Astrocyte of the cerebellum (primary cell): ENCODE measurements around the gene EIF2B2.

ENCODE experiments used
- DNase-seq: peaks from one replicate; pipeline ENCODE4 v3.0.0-alpha.2; 2011; ENCODE audit warnings: low read depth
- H3K4me3 ChIP-seq: 2 replicates; pipeline ENCODE4 v1.5.1; 2011; ENCODE audit warnings: mild to moderate bottlenecking, low read depth, low read length, moderate library complexity
- in situ Hi-C: cut with HindIII; loops from 2 replicates; pipeline ENCODE4 v1.10.0; 2017; ENCODE audit warnings: low sequenced_read_pairs
- TF ChIP-seq, protein P1 (sequence below): IDR thresholded peaks from 2 replicates; pipeline ENCODE4 v1.5.1; 2012; ENCODE audit warnings: low read length, low read depth, moderate library complexity, mild to moderate bottlenecking; ENCODE audit errors: missing control alignments

EIF2B2 gene

DNA sequence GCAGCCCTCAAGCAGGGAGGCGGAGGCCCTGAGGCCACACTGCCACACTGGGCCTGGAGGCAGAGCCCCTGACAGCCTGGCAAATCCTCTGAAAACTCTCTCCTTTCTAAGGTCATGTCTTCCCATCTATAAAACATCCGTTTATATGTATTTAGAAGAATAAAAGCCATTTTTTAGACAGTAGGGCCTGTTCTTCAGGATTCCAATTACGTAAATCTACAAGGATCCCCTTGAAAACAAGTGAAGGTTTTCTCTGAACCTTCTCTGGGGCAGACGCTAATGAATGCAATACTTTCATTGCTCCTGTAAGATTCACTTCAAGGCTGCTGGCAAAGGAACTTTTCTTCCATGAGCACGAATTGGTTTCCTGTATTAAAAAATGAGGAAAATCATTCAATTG lies 12.8 kb downstream of the EIF2B2 start:
- in situ Hi-C loops, result loop anchor here (5.0 kb wide), 1 partner anchor 62 kb away; no protein-coding TSS in a partner anchor
- TF ChIP-seq, protein P1, sequence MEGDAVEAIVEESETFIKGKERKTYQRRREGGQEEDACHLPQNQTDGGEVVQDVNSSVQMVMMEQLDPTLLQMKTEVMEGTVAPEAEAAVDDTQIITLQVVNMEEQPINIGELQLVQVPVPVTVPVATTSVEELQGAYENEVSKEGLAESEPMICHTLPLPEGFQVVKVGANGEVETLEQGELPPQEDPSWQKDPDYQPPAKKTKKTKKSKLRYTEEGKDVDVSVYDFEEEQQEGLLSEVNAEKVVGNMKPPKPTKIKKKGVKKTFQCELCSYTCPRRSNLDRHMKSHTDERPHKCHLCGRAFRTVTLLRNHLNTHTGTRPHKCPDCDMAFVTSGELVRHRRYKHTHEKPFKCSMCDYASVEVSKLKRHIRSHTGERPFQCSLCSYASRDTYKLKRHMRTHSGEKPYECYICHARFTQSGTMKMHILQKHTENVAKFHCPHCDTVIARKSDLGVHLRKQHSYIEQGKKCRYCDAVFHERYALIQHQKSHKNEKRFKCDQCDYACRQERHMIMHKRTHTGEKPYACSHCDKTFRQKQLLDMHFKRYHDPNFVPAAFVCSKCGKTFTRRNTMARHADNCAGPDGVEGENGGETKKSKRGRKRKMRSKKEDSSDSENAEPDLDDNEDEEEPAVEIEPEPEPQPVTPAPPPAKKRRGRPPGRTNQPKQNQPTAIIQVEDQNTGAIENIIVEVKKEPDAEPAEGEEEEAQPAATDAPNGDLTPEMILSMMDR, result no peak
- no peak for DNase-seq
- H3K4me3 ChIP-seq, result no peak overlapping the region

DNA sequence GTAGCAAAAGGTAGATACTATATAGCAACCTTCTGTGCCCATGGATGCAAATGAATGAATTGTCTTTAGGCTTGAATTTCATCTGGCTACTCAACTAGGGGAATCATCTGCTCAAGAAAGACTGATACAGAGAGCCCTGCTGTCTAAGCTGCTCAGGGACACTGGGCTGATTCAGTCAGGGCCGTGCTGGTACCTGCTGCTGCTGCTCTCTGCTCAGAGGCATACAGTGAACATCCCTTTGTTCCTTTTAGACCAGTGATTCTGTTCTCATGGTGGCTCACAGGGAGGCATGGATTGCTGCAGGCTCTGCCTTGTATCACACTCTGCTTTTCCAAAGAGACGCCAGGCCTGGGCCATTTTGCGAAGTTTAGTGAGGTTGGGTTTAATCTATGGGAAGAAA lies 14.1 kb downstream of the EIF2B2 start:
- in situ Hi-C loops, result loop anchor here (5.0 kb wide), 1 partner anchor 60 kb away; no protein-coding TSS in a partner anchor
- TF ChIP-seq, protein P1, result no peak
- DNase-seq, result no peak

GRCh38 chr14:75018694-75019093 lies 16.0 kb downstream of the EIF2B2 start:
- no peak for DNase-seq
- TF ChIP-seq, protein P1, result no peak
- in situ Hi-C loops, result loop anchor here (5.0 kb wide), 1 partner anchor 59 kb away; no protein-coding TSS in a partner anchor
- no peak overlapping the region for H3K4me3 ChIP-seq

More for the DNA sequence above, 14.1 kb downstream of the EIF2B2 start:
- no peak overlapping the region for H3K4me3 ChIP-seq

DNA sequence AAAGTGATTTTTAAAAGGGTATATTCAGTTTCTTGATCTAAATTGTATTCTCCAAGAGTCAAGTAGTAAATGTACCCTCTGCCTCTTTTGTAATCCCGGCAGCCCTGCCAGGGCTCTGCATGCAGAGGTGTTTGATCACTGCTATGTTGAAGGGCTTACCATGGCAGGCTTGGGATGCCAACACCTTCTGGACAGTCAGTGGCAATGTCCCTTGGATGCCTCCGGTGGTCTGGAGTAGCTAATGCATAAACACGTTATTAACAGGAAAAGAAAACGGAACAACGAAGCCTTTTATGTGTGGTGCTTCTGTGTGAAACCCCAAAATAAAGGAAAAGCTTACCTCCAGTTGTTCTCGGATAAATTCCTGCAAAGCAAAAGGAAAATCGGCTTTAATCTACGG lies 19.9 kb downstream of the EIF2B2 start:
- no peak for DNase-seq
- H3K4me3 ChIP-seq, result no peak overlapping the region
- in situ Hi-C loops, result no loop called here
- TF ChIP-seq, protein P1, result peak; percentile 50

- TF ChIP-seq, protein P1, result no peak
- H3K4me3 ChIP-seq, result no peak overlapping the region
- DNase-seq, result no peak
- in situ Hi-C loops, result no loop called here
Observed at GRCh38 chr14:75023108-75023507, 20.4 kb downstream of the EIF2B2 start.

- in situ Hi-C loops, result no loop called here
- no peak for DNase-seq
- no peak overlapping the region for H3K4me3 ChIP-seq
- TF ChIP-seq, protein P1, result no peak
Observed at GRCh38 chr14:75025082-75025481, 22.4 kb downstream of the EIF2B2 start.

GRCh38 chr14:75025876-75026275 lies 23.2 kb downstream of the EIF2B2 start:
- no peak for DNase-seq
- in situ Hi-C loops, result no loop called here
- TF ChIP-seq, protein P1, result no peak
- H3K4me3 ChIP-seq, result no peak overlapping the region
